COLO829 (cell line): ENCODE data around the gene CLDN20.
"Not testable (repeated sequence)": the region's sequence is repeated elsewhere in the genome, so short reads cannot be mapped to it uniquely, and the experiment has no call there.

ENCODE experiments used
- DNase-seq: peaks from one replicate; pipeline ENCODE4 v3.0.0; 2012; ENCODE audit warnings: low spot score

CLDN20 gene, protein sequence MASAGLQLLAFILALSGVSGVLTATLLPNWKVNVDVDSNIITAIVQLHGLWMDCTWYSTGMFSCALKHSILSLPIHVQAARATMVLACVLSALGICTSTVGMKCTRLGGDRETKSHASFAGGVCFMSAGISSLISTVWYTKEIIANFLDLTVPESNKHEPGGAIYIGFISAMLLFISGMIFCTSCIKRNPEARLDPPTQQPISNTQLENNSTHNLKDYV

DNA sequence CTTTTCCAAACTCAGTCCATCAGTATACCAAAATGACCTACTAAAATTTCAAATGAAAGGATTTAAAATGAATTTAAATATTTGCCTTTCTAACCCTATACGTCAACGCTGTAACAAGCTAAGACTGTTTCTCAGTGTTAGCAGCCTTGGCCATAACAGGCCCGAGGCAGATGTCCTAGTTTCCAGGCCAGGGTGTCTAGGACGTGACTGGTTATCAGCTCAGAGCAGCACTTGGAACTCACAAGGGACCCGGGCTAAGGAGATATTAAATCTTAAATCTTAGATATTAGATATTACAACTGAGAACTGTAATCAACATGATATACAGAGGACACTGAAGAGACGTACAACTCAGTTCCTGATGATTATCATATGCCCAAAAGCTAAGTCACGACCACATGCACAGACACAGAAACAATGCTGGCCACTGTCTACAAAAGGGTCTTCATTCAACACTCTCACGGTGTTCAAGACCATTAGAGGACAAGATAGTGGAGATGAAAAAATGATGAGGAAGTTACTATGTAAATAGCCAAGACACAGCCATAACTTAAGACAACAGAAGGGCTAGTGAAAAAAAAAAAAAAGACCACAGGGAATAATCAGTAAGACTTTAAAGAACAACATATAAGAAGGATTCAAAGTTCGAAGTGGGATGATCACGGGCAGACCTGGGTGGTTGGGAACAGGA, at the start of gene CLDN20:
Gene CLDN20 (plus strand): TSS at position 641 of the 691 bp plus-strand sequence. CDS start 11,707 bp downstream, outside the sequence.
- DNase-seq, result no peak

DNA sequence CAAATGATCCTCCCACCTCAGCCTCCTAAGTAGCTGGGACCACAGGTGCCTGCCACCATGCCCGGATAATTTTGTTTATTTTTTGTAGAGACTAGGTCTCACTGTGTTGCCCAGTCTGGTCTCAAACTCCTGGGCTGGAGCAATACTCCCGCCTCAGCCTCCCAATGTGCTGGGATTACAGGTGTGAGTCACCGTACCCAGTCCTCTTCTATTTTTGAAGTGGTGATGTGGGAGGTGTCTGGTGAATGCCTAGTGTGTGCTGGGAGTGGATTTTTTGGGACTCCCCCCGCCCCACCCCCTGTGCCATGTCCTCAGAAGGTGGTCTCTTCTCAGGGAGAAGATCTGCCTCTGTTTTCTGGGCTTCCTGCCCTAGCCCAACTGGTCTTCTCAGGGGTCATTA, 47.9 kb upstream of the CLDN20 start:
- no peak for DNase-seq

GRCh38 chr6:155216312-155217046, 47.3 kb upstream of the CLDN20 start:
- no peak for DNase-seq

GRCh38 chr6:155218711-155219110, 45.1 kb upstream of the CLDN20 start:
- not testable (repeated sequence) for DNase-seq

GRCh38 chr6:155219299-155219698, 44.5 kb upstream of the CLDN20 start:
- DNase-seq, result no peak

GRCh38 chr6:155219858-155220301, 43.9 kb upstream of the CLDN20 start:
- DNase-seq, result no peak

GRCh38 chr6:155221086-155221485, 42.7 kb upstream of the CLDN20 start:
- no peak for DNase-seq

GRCh38 chr6:155222506-155222905, 41.3 kb upstream of the CLDN20 start:
- no peak for DNase-seq

DNA sequence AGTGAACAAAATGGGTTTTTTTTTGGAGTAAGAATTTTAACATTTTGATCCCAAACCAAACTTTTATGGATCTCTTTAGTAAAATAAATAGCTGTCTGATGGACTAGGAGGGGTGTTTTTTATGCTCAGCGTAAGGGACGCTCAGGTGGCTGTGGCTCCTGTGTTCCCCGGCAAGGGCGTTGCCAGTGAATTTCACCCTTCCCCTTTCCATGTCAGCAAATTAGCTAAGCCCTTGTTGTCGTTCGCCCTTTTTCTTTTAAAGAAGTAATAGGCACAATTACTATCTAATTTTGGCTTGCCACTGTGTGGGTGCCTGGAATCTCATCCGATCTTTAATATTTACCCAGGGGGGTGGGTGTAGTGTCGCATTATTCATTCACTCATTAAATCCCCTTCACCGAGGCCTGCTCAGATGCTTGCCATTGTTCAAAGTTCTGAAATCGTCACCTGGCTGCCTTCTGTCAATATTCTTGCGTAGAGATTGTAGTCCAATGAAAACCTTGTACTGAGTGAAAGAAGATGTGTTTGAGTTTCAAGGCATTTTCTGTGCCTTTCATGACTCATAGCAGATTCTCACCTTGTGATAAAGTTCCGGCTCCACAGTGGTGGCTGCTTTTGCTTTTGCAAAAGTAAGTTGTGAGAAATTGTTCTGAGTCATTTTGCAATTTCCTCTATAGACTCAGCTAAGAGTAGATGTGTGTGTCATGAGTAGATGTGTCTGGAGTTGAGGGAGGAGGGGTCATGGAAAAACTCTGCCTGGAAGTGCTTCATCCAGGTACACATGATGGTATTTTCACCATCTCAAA, 40.0 kb upstream of the CLDN20 start:
- peak; percentile 52 for DNase-seq

GRCh38 chr6:155224618-155225017, 39.2 kb upstream of the CLDN20 start:
- no peak for DNase-seq

- DNase-seq, result no peak
Measured at GRCh38 chr6:155227046-155227445, 36.8 kb upstream of the CLDN20 start.

DNA sequence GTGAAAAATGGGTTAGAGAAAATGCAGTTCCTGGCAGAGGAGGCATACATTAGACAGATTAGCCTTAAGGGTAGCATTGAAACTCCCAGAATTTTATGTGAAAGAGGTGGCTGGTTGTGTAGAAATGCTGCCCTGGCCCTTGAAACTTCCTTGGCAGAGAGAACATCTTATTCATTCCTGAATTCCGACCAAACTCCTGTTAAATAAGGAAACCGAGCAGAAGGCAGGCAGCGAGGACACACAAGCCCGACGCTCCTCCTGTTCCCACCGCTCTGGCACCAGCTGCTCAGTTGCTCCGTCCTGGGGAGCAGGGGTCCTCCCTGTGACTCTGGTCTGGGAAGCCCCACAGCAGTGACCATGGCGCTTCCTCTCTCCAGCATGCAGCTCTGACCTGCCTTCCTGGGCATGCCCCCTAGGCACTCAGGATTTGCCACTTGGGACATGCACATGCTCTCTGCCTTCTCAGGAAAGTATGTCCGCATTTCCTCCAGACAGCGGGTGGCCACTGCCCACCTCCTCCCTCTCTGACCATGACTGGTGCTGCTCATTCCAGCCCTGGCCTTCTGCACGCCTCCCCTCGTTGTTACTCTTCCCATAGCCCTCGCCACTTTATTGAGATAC, 35.2 kb upstream of the CLDN20 start:
- DNase-seq, result no peak

DNA sequence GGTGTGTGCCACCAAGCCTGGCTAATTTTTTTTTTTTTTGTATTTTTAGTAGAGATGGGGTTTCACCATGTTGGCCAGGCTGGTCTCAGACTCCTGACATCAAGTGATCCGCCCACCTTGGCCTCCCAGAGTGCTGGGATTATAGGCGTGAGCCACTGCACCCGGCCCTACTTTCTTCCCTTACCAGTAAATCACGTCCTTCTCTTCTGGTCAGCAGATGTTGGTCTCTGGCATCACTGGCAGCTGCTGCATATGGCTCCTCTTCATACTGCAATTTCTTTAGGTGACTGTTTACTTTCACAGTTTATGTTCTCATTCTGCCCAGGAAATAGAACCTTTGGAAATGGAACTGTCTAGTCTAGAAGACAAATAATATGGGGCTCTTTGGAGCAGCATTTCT, 32.8 kb upstream of the CLDN20 start:
- not testable (repeated sequence) for DNase-seq

DNA sequence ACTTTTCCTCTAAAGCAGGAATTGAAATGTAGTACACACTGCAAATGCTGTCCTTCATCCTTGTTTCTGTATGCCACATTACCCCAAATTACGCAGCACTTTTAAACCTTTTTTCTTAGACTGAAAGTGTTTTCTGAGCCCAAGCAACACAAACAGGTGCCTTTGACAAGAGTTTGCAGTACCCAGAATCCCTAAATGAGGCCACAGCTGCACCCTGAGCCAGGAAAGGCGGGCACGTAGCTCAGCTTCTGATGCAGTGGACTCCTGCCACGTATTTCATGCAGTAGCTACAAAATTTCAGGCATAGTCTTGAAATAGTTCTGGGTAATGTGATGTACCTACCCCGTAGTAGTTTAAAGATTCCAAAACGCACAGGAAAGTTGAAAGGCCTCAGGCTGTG, 31.0 kb upstream of the CLDN20 start:
- no peak for DNase-seq

GRCh38 chr6:155234167-155234566, 29.6 kb upstream of the CLDN20 start:
- DNase-seq, result no peak

DNA sequence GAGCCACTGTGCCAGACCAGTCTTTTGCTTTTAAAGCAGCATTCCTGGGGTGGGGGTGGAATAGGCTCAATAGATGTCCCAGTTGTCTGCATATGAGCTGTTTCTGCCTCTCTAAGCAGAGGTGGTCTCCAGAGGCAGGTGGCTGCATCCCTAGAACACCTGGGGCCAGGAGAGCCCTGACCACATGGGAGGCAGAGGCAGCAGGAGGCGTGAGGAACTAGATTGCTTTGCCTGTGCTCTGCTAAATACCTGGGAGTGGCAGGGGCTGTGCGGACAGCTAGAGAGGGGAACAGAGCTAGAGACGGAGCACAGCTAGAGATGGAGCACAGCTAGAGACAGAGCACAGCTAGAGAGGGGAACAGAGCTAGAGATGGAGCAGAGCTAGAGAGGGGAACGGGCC, 29.1 kb upstream of the CLDN20 start:
- DNase-seq, result no peak

GRCh38 chr6:155235087-155235486, 28.7 kb upstream of the CLDN20 start:
- no peak for DNase-seq

DNA sequence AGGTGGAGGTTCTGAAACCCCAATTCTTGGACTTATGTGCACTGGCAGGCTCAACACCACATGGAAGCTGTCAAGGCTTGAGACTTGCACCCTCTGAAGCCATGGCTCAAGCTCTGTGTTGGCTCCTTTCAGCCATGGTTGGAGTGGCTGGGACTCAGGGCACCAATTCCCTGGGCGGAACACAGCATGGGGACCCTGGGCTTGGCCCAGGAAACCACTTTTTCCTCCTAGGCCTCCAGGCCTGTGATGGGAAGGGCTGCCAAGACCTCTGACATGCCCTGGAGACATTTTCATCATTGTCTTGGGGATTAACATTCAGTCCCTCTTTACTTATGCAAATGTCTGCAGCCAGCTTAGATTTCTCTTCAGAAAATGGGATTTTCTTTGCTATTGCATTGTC, 26.2 kb upstream of the CLDN20 start:
- no peak for DNase-seq

- no peak for DNase-seq
Measured at GRCh38 chr6:155240905-155241600, 22.8 kb upstream of the CLDN20 start.

- no peak for DNase-seq
Measured at GRCh38 chr6:155241966-155242365, 21.8 kb upstream of the CLDN20 start.

DNA sequence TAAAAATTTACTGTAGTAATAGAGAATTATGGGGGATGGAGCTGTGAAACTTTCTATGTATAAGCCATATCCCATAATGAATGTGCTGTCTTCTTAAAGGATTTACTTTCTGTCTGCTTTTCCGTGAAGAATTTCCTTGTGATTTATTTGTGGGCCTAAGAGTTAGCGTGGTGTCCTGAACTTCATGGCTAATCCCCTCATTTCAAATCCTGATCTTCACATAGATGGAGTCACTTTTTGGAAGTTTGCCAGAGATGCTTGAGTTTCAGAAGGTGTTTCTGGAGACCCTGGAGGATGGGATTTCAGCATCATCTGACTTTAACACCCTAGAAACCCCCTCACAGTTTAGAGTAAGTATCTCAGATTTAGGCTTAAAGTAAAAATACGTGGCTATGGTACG, 19.4 kb upstream of the CLDN20 start:
- DNase-seq, result no peak
